Fibroblast of the aortic adventitia (primary cell): ENCODE measurements around the gene ZBTB40. TPM values are rescaled to one million over a fixed set of nuclear protein-coding genes. Genes with fewer than 3 reads are reported as not detected.

Source experiments
- DNase-seq: peaks from one replicate; pipeline ENCODE4 v3.0.0-alpha.2; 2010; ENCODE audit warnings: low read depth
- H3K4me3 ChIP-seq: 2 replicates; pipeline ENCODE4 v1.5.1; 2011; ENCODE audit warnings: low read depth, mild to moderate bottlenecking, control low read depth, low read length, moderate library complexity
- total RNA-seq: library from RNA; depleted of rRNA; stranded (reverse); fragments of >200 nt; gene quantifications from 2 replicates; pipeline ENCODE4 v1.2.3, GENCODE V29; 2012; ENCODE audit warnings: low replicate concordance
- TF ChIP-seq, protein P1 (sequence below): IDR thresholded peaks from 2 replicates; pipeline ENCODE4 v1.5.1; 2011; ENCODE audit warnings: mild to moderate bottlenecking, low read length, control low read depth, inconsistent platforms; ENCODE audit not compliant: insufficient read depth

ZBTB40 gene
- total RNA-seq, 1 donor, result 10.0 TPM

DNA sequence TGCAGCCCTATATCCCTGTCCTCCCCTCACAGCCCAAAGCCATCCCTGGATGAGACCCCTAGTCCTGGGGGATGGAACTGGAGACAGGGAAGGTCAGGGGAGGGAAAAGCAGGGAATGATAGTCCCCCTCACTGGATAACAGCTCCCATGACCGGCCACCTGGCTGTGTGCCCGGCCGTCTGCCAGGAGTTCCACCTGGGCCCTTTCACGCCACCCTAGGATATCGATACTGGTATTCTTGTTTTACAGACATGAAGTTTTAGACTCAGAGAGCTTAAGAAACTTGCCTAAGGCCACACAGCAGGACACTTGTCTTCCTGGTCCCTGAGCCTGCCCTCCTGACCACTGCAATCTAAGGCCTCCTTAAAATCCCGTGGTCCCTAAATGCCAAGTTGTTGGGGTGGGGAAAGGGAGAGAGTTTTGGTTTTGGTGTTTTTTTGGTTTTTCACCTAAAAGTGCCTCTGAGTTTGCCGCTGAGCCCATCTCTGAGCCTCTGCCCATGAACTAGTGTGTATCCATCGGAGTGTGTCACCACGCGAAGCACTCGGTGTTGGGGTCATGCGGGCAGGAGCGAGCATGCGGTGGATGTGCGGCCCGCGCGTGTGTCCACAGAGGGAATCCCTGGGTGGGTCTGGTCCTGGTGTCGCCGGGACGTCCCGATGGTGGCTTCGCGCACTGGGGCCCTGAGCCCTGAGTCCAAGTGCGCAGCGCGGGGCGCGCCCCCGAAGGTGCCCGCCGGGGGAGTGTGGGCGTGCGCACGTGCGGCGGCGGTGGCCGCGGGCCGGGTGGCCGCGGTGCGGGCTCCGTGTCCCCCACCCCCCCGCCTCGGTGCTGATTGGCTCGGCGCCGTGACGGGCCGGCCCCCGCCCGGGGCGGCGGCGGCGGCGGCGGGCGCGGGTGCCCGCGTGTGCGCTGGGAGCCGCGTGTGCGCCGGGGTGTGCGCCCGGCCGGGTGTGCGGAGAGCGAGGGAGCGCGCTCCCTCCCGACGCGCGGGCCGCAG lies 111.2 kb downstream of the ZBTB40 start, which contains the start of gene EPHA8:
TSS of gene EPHA8 (plus strand) at position 906 of the 1,000 bp plus-strand sequence. CDS start 147 bp downstream, outside the sequence.
- no peak for DNase-seq
- no peak within 1 kb of the TSS for H3K4me3 ChIP-seq
- TF ChIP-seq, protein P1, sequence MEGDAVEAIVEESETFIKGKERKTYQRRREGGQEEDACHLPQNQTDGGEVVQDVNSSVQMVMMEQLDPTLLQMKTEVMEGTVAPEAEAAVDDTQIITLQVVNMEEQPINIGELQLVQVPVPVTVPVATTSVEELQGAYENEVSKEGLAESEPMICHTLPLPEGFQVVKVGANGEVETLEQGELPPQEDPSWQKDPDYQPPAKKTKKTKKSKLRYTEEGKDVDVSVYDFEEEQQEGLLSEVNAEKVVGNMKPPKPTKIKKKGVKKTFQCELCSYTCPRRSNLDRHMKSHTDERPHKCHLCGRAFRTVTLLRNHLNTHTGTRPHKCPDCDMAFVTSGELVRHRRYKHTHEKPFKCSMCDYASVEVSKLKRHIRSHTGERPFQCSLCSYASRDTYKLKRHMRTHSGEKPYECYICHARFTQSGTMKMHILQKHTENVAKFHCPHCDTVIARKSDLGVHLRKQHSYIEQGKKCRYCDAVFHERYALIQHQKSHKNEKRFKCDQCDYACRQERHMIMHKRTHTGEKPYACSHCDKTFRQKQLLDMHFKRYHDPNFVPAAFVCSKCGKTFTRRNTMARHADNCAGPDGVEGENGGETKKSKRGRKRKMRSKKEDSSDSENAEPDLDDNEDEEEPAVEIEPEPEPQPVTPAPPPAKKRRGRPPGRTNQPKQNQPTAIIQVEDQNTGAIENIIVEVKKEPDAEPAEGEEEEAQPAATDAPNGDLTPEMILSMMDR, result no peak

DNA sequence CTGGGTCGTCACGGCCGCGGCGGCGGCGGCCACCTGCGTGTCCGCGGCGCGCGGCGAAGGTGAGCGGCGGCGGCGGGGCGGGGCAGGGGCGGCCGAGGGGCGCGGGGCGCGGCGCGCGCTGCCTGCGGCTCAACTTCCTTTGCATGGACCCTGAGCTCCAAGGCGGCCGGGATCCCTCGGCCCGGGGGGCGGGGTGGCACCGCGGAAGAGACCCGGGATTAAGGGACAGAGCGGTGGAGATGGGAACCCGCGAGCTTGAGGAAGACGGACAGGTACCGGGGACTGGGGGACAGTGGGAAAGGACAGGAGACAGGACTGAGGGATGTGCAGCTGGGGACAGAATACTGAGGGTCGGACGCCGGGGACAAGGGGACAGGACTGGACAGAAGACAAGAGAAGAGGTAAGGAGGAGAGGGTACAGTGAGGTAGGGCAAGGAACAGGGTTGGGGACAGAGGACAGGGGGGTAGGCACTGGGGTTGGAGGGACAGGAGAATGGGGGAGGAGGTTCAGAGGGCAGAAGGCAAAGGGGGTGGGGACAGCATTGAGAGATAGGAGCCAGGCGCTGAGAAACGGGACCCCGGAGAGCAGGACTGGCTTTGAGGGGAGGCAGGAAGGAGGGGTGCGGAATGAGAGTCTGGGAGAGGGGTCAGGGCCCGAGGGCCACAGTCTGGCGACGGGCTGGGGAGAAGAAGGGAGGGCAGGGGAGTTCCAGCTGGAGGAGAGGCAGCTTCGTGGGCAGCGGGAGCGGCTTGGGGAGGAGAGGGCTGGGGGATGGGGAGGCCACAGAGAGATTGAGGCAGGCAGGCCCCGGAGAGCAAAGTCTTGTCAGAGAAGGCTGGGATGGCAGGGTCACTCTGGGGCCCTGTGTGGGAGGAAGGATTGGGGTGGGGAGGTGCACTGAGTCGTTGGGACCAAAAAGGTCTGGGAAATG lies 112.3 kb downstream of the ZBTB40 start:
- DNase-seq, result no peak
- H3K4me3 ChIP-seq, result no peak overlapping the region
- TF ChIP-seq, protein P1, result no peak

DNA sequence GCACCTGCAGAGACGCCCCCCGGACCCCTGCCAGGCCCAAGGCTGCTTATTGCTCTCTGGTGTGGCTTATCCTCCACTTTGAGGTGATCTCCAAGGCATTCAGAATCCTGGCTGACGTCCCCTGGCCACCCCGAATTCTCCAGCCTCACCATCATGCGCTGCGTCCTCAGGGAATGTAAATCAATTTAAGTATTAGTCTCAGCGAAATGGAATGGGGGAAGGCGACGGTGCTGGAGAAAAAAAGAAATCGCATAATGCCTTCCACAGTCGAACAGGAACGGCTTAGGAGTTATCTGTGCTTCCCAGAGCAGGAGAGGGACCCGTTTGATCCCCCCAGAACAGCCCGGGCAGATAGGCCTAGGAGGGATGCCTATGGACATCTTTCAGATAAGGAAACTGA lies 114.5 kb downstream of the ZBTB40 start:
- DNase-seq, result no peak
- no peak overlapping the region for H3K4me3 ChIP-seq
- TF ChIP-seq, protein P1, result no peak

DNA sequence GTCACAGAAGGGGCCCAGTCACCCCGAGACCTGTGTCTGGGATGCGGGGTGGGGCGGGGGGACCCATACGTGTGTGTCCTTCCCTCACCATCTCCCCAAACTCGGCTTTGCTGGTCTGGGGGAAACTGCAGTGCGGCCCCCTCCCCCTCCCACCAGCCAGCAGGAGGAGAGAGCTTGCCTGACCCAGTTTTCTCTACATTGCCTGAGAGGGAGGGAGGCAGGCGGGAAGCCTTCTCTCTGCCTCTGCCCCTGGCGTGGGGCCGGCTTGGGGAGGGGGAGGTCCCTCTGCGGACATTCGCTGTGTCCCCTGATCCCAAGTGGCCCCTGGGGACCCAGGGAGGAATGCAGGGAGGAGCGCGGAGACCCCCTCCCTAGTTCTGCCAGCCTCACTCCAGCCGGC lies 115.5 kb downstream of the ZBTB40 start:
- DNase-seq, result no peak
- H3K4me3 ChIP-seq, result no peak overlapping the region
- TF ChIP-seq, protein P1, result no peak

DNA sequence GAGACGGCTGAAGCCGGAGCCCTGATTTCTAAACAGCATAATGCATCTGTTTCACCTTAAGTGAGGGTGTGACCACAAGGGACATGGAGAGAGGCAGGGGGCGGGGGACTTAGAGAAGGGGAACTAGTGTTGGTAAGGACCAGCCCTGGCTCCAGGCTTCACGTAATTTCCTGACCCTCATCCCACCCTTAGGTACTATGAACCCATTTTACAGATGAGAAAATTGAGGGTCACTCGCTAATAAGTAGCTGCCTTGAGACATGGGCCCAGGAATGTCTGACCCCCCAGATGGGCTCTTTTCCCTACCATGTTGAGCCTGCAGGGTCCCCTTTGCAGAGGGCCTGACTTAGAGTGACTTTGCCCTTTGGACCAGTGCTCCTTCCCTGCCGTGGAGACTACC lies 116.3 kb downstream of the ZBTB40 start:
- H3K4me3 ChIP-seq, result no peak overlapping the region
- no peak for DNase-seq
- TF ChIP-seq, protein P1, result no peak

DNA sequence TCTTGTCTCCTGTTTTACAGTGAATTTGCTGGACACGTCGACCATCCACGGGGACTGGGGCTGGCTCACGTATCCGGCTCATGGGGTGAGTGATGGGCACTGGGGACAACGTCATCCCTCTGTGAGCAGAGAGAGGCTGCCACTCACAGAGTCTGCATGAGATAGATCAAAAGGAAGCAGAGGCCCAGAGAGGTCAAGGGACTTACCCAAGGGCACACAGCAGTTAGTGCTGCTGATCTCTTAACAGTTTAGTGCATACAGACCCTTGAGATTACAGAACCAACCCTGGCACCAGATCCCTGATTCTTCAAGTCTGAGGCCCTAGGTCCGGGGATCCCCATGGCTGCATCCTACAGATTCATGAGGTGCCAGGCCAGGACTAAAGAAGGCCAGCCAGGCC lies 117.6 kb downstream of the ZBTB40 start:
- TF ChIP-seq, protein P1, result no peak
- DNase-seq, result no peak
- no peak overlapping the region for H3K4me3 ChIP-seq
